MM.1S (cell line): ENCODE data around the gene RNF180.

ENCODE experiments used
- EZH2 ChIP-seq: fragments of 300-600 bp; sonication (generic); optimal IDR thresholded peaks from 2 replicates; pipeline ENCODE3; 2017; ENCODE audit warnings: low read depth, mild to moderate bottlenecking, antibody characterized with exemption, low read length, mixed read lengths
- TF ChIP-seq, protein P1 (sequence below): fragments of 300-600 bp; sonication (generic); IDR thresholded peaks from 2 replicates; pipeline ENCODE4 v1.5.1; 2016; ENCODE audit warnings: antibody characterized with exemption, low read length, mixed read lengths

DNA sequence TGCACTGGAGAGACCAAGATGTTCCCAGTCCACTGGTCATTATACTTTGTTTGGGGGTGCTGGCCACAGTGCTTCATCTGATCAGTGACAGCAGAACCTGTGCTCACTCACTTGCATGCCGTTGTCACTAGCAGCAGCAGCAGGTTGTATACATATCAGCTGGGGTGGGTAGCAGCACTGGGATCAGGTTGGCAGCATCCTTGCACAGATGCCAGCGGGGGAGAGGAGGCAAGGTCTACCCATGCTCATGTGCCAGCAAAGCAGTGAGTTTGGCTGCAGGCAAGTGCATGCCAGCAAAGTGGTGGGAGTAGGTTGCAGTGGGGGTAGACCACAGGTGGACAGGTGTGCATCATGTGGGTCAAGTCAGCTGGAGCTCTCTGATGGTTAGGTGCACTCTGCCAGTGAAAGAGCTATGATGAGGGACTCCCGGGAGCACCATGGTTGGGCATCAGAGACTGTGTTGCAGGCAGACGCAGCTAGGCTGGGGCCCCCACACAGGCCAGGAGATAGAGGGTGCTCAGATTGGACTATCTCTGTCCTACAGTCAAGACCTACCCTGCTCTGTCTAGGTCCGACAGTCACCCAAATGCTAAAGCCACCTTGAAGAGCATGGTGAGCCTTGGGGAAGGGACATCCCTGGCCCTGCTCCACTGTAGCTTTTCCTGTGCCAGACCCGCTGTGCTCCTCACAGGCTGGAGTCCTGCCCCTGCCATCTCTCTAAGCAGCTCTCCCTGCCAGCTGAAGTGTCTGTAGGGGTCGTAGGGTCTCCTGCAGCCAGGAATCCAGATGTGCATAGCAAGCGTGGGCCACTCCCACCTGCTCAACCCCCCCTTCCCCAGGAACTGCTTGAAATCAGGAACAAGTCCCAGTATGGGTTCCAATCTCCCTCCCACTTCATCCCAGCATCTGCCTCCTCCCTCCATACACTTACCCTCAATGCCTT lies 119.8 kb downstream of the RNF180 start:
- TF ChIP-seq EZH2 = no peak
- TF ChIP-seq, protein P1, sequence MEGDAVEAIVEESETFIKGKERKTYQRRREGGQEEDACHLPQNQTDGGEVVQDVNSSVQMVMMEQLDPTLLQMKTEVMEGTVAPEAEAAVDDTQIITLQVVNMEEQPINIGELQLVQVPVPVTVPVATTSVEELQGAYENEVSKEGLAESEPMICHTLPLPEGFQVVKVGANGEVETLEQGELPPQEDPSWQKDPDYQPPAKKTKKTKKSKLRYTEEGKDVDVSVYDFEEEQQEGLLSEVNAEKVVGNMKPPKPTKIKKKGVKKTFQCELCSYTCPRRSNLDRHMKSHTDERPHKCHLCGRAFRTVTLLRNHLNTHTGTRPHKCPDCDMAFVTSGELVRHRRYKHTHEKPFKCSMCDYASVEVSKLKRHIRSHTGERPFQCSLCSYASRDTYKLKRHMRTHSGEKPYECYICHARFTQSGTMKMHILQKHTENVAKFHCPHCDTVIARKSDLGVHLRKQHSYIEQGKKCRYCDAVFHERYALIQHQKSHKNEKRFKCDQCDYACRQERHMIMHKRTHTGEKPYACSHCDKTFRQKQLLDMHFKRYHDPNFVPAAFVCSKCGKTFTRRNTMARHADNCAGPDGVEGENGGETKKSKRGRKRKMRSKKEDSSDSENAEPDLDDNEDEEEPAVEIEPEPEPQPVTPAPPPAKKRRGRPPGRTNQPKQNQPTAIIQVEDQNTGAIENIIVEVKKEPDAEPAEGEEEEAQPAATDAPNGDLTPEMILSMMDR = no peak
